ENCODE measurements around the gene POMGNT1.

Gene POMGNT1

DNA sequence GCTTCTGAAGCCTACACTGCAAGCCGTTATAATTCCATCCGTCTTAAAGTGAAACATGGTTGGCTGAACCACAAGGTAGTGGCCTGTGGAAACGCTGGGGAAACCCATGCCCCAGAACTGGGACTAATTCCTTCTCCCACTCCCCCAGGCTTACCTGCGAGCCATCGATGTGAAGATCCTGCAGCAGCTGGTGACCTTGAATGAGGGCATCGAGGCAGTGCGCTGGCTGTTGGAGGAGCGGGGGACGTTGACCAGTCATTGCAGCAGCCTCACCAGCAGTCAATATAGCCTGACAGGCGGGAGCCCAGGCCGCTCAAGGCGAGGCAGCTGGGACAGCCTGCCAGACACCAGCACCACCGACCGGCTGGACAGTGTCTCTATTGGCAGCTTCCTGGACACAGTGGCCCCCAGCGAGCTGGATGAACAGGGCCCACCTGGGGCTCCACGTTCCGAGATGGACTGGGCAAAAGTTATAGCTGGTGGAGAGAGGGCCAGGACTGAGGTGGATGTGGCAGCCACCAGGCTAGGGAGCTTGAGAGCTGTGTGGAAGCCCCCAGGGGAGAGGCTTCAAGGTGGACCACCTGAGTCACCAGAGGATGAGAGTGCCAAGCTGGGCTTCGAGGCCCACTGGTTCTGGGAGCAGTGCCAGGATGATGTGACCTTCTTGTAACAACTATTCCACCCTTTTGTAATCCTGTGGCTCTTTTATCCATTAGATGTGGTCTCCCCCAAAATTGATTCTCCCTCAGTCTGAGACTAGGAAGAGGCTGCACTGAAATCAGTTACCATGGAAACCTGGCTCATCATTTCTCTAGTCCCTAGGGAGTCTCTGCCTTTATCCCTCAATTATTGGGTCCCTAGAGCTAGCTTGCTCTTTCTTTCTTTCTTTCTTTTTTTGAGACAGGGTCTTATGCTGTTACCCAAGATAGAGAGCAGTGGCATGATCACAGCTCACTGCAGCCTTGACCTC is 21.6 kb upstream of the POMGNT1 start:
- no peak overlapping the region for H3K4me3 ChIP-seq (replicated peaks in 1 of 2; ENCODE audit: low read depth in 2 of 2, low read length in 2 of 2)
- DNase-seq (ENCODE audit: low read depth in 2 of 2), result no peak
- no peak for TF ChIP-seq CTCF (IDR thresholded peaks at IDR 0.05; ENCODE audit: low read depth, low read length)

GRCh38 chr1:46218443-46218842 is 20.2 kb upstream of the POMGNT1 start:
- no peak for TF ChIP-seq CTCF (IDR thresholded peaks at IDR 0.05; ENCODE audit: low read depth, low read length)
- no peak overlapping the region for H3K4me3 ChIP-seq (replicated peaks in 1 of 2; ENCODE audit: low read depth in 2 of 2, low read length in 2 of 2)
- DNase-seq (ENCODE audit: low read depth in 2 of 2), result no peak

DNA sequence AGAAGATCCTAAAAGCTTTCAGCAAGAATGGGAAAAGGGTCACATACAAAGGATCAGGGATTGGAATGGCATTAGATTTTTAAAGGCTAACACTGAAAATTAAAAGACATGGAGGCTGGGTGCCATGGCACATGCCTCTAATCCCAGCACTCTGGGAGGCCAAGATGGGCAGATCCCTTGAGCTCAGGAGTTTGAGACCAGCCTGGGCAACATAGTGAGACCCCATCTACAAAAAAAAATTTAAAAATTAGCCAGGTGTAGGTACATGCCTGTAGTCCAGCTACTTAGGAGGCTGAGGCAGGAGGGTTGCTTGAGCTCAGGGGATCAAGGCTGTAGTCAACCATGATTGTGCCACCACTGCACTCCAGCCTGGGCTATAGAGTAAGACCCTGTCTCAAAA is 17.3 kb upstream of the POMGNT1 start:
- no peak for DNase-seq (ENCODE audit: low read depth in 2 of 2)
- no peak for TF ChIP-seq CTCF (IDR thresholded peaks at IDR 0.05; ENCODE audit: low read depth, low read length)
- no peak overlapping the region for H3K4me3 ChIP-seq (replicated peaks in 1 of 2; ENCODE audit: low read depth in 2 of 2, low read length in 2 of 2)

DNA sequence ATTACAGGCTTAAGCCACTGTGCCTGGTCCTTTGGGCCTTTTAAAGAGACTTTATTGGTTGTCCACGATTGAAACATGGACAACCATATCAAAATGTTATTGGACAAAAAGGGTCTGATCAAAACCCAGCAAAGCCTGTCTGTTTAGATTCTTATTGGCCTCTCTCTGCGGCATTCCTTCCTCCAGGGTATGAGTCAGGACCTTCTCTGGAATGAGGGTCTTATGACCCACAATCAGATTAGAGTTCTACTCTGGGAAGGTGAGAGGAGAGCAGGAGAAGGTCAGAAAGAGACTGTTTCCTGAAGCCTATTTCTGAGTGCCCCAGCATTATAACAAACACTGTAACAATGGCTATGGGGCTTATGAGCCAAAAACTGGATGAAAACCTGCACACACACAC is 12.8 kb upstream of the POMGNT1 start:
- no peak for DNase-seq (ENCODE audit: low read depth in 2 of 2)
- TF ChIP-seq CTCF (IDR thresholded peaks at IDR 0.05; ENCODE audit: low read depth, low read length), result no peak
- H3K4me3 ChIP-seq (replicated peaks in 1 of 2; ENCODE audit: low read depth in 2 of 2, low read length in 2 of 2), result no peak overlapping the region

DNA sequence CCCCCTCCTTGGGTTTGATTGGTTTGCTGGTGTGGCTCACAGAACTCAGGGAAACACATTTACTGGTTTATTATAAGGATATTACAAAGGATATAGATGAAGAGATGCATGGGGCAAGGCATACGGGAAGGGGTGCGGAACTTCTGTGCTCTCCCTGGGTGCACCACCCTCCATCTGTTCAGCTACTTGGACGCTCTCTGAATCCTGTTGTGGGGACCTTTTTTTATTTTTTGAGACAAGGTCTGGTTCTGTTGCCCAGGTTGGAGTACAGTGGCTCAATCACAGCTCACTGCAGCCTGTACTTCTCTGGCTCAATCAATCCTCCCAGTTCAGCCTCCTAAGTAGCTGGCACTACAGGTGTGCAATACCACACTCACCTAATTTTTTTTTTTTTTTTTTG is 12.3 kb upstream of the POMGNT1 start:
- DNase-seq (ENCODE audit: low read depth in 2 of 2), result no peak
- TF ChIP-seq CTCF (IDR thresholded peaks at IDR 0.05; ENCODE audit: low read depth, low read length), result no peak
- no peak overlapping the region for H3K4me3 ChIP-seq (replicated peaks in 1 of 2; ENCODE audit: low read depth in 2 of 2, low read length in 2 of 2)

GRCh38 chr1:46206399-46206798 is 8.2 kb upstream of the POMGNT1 start:
- TF ChIP-seq CTCF (IDR thresholded peaks at IDR 0.05; ENCODE audit: low read depth, low read length), result no peak
- H3K4me3 ChIP-seq (replicated peaks in 1 of 2; ENCODE audit: low read depth in 2 of 2, low read length in 2 of 2), result no peak overlapping the region

More at GRCh38 chr1:46206399-46206798, 8.2 kb upstream of the POMGNT1 start:
- DNase-seq (ENCODE audit: low read depth in 2 of 2), result no peak

Measured in cardiac fibroblast (primary cell).